ENCODE measurements around the gene PITPNM1. TPM values are rescaled to one million over a fixed set of nuclear protein-coding genes. Genes with fewer than 3 reads are reported as not detected.

PITPNM1 gene
- total RNA-seq, 2 donors from 2014 or later = 10.7 to 30.7 TPM

- TF ChIP-seq CTCF (IDR thresholded peaks at IDR 0.05) = no peak
- DNase-seq (ENCODE audit: low spot score) = no peak
- no peak overlapping the region for H3K27ac ChIP-seq
Observed at GRCh38 chr11:67538823-67539505, 33.8 kb upstream of the PITPNM1 start.

GRCh38 chr11:67538306-67538705, 33.1 kb upstream of the PITPNM1 start:
- H3K4me1 ChIP-seq = no peaks in the 10 kb centered on the region
- H3K9me3 ChIP-seq = peaks cover 0 to 15% of the 10 kb centered on the region in 2 donors
- H3K36me3 ChIP-seq = no peaks in the 10 kb centered on the region
- no peak for DNase-seq (ENCODE audit: low spot score)
- no peak overlapping the region for H3K4me3 ChIP-seq
- no peaks in the 10 kb centered on the region for H3K27me3 ChIP-seq
- TF ChIP-seq CTCF (IDR thresholded peaks at IDR 0.05) = no peak
- H3K27ac ChIP-seq = no peak overlapping the region

More at GRCh38 chr11:67538823-67539505, 33.8 kb upstream of the PITPNM1 start:
- Histone ChIP-seq H3K9me3 (peaks cover 0 to 9% of the 10 kb centered on the region in 2 donors), H3K4me3 (no peak overlapping the region), H3K36me3 (no peaks in the 10 kb centered on the region), H3K4me1 (no peaks in the 10 kb centered on the region), H3K27me3 (no peaks in the 10 kb centered on the region)

- no peak overlapping the region for H3K27ac ChIP-seq
- no peak for TF ChIP-seq CTCF (IDR thresholded peaks at IDR 0.05)
Observed at GRCh38 chr11:67535561-67535960, 30.4 kb upstream of the PITPNM1 start.

GRCh38 chr11:67534070-67534679, 29.0 kb upstream of the PITPNM1 start:
- DNase-seq (ENCODE audit: low spot score) = no peak
- no peaks in the 10 kb centered on the region for H3K36me3 ChIP-seq
- no peaks in the 10 kb centered on the region for H3K4me1 ChIP-seq
- no peak overlapping the region for H3K4me3 ChIP-seq
- H3K9me3 ChIP-seq = peaks cover 0 to 15% of the 10 kb centered on the region in 2 donors
- TF ChIP-seq CTCF (IDR thresholded peaks at IDR 0.05) = no peak
- H3K27me3 ChIP-seq = no peaks in the 10 kb centered on the region
- H3K27ac ChIP-seq = no peak overlapping the region

More at GRCh38 chr11:67535561-67535960, 30.4 kb upstream of the PITPNM1 start:
- Histone ChIP-seq H3K4me3 (no peak overlapping the region), H3K27me3 (no peaks in the 10 kb centered on the region), H3K4me1 (no peaks in the 10 kb centered on the region), H3K9me3 (peaks cover 0 to 15% of the 10 kb centered on the region in 2 donors), H3K36me3 (no peaks in the 10 kb centered on the region)
- DNase-seq (ENCODE audit: low spot score) = no peak

GRCh38 chr11:67532889-67533288, 27.7 kb upstream of the PITPNM1 start:
- no peaks in the 10 kb centered on the region for H3K4me1 ChIP-seq
- TF ChIP-seq CTCF (IDR thresholded peaks at IDR 0.05) = no peak
- peaks cover 0 to 15% of the 10 kb centered on the region in 2 donors for H3K9me3 ChIP-seq
- H3K4me3 ChIP-seq = no peak overlapping the region
- H3K27me3 ChIP-seq = no peaks in the 10 kb centered on the region
- H3K27ac ChIP-seq = peak overlapping the region in 1 of 2 donors; percentile 51
- no peaks in the 10 kb centered on the region for H3K36me3 ChIP-seq
- no peak for DNase-seq (ENCODE audit: low spot score)

Data from right atrium auricular region (tissue), 2 donors.